Suprapubic skin (tissue), 4 donors: Measurements from ENCODE around the gene PACS2. TPM values are rescaled to one million over a fixed set of nuclear protein-coding genes. Genes with fewer than 3 reads are reported as not detected.

Experiments used
- DNase-seq, 2 donors: peaks; one replicate each; pipeline ENCODE4 v3.0.0-alpha.2; 2019; ENCODE audit warnings: low spot score in 2 of 2
- H3K27ac ChIP-seq: fragments of 200-600 bp; sonication (generic); one replicate; pipeline ENCODE4 v1.5.1; 2019
- H3K27me3 ChIP-seq: fragments of 200-600 bp; sonication (generic); one replicate; pipeline ENCODE4 v1.5.1; 2019
- H3K36me3 ChIP-seq: fragments of 200-600 bp; sonication (generic); one replicate; pipeline ENCODE4 v1.5.1; 2019
- H3K4me1 ChIP-seq: fragments of 200-600 bp; sonication (generic); one replicate; pipeline ENCODE4 v1.5.1; 2019
- H3K4me3 ChIP-seq: fragments of 200-600 bp; sonication (generic); one replicate; pipeline ENCODE4 v1.5.1; 2019; ENCODE audit warnings: mild to moderate bottlenecking
- H3K9me3 ChIP-seq: fragments of 200-600 bp; sonication (generic); one replicate; pipeline ENCODE4 v1.5.1; 2019
- CTCF ChIP-seq, 2 donors: fragments of 200-600 bp in 1 of 2; fragments of 450-650 bp in 1 of 2; sonication (generic) in 1 of 2; IDR thresholded peaks; one replicate each; pipeline ENCODE4 v1.5.1; 2016 to 2019; ENCODE audit warnings: antibody characterized with exemption in 2 of 2, mild to moderate bottlenecking in 1 of 2, moderate library complexity in 1 of 2
- EP300 ChIP-seq: sonication (generic); formaldehyde crosslinking; IDR thresholded peaks from one replicate; pipeline ENCODE4 v1.6.1; 2017; ENCODE audit warnings: antibody characterized with exemption
- POLR2A ChIP-seq, 2 donors: fragments of 450-650 bp; IDR thresholded peaks; one replicate each; pipeline ENCODE4 v1.6.1; 2017; ENCODE audit warnings: antibody characterized with exemption in 2 of 2, mild to moderate bottlenecking in 2 of 2, moderate library complexity in 2 of 2
- POLR2AphosphoS5 ChIP-seq, 3 donors: sonication (generic); formaldehyde crosslinking; IDR thresholded peaks; one replicate each; pipeline ENCODE4 v1.6.1; 2017; ENCODE audit warnings: antibody characterized with exemption in 3 of 3
- WGBS: methylation state at CpG from one replicate; pipeline ENCODE4 v1.1.5; 2018; 5-methylcytosine and 5-hydroxymethylcytosine counted together
- total RNA-seq, 4 donors: library from RNA; depleted of rRNA; stranded (reverse); fragments of >200 nt; gene quantifications; one replicate each; pipeline ENCODE4 v1.1.0, GENCODE V29; 2016

The PACS2 gene
- total RNA-seq, 4 donors from 2014 or later = 41.9 to 100 (median 66.6) TPM

GRCh38 chr14:105312973-105313372 is 1.6 kb upstream of the PACS2 start:
- Histone ChIP-seq H3K27ac (peak overlapping the region; percentile 79), H3K4me1 (peaks cover 42% of the 10 kb centered on the region), H3K36me3 (no peaks in the 10 kb centered on the region), H3K27me3 (no peaks in the 10 kb centered on the region), H3K4me3 (no peak overlapping the region), H3K9me3 (no peaks in the 10 kb centered on the region)
- DNase-seq = no peak
- 78% methylated on average over 13 of the region's 13 CpGs for WGBS
- TF ChIP-seq CTCF (IDR thresholded peaks at IDR 0.05) (no peak), POLR2AphosphoS5 (IDR thresholded peaks at IDR 0.05) (no peak), EP300 (no peak), POLR2A (IDR thresholded peaks at IDR 0.05) (no peak)

DNA sequence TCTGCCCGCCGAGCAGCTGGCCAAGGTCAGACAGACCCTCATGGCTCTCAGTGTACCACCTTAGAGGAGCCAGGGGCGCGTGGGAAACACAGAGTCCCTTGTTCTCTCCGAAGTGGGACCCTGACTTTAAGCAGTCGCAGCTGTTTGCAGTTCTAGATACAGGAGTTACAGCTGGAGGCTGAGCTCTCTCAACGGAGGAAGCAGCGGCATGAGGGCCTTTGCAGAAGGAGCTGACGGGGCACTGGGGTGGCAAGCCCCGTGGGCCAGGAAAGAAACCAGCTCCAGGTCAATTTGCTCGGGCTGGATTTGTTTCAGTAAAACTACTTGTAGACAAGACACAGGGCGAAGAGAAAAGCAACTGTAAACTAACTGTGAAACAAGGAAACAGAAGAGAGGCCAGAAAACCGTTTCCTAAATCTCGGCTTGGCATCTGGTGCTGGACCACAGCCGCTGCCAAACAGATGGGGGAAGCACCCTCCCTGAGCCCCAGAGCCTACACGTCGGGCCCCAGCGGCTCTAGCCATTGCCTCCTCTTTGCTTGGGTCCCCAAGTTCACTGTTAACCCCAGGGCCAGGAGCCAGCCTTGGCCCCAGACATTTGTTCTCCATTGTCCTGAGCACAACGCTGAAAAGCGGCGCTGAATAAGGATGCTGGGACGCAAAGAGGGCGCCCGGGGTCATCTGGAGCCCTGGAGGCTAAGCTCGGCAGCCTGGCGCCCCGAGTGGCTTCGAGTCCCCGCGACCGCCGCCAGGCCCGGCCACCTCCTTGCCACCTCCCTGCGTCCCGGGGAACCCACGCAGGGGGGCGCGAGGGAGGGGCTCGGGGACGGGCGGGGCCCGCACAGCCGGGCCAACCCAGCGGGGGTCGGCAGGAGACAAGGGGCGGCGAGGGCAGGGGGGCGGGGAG is 914 bp upstream of the PACS2 start:
- Histone ChIP-seq H3K27me3 (no peaks in the 10 kb centered on the region), H3K9me3 (no peaks in the 10 kb centered on the region), H3K4me1 (peaks cover 45% of the 10 kb centered on the region), H3K27ac (peak overlapping the region; percentile 79), H3K36me3 (no peaks in the 10 kb centered on the region), H3K4me3 (peak overlapping the region; percentile 61)
- TF ChIP-seq CTCF (IDR thresholded peaks at IDR 0.05) = no peak
- no peak for TF ChIP-seq EP300
- TF ChIP-seq POLR2AphosphoS5 (IDR thresholded peaks at IDR 0.05) = no peak
- no peak for TF ChIP-seq POLR2A (IDR thresholded peaks at IDR 0.05)
- DNase-seq = no peak
- 39% methylated on average over 18 of the region's 48 CpGs for WGBS

DNA sequence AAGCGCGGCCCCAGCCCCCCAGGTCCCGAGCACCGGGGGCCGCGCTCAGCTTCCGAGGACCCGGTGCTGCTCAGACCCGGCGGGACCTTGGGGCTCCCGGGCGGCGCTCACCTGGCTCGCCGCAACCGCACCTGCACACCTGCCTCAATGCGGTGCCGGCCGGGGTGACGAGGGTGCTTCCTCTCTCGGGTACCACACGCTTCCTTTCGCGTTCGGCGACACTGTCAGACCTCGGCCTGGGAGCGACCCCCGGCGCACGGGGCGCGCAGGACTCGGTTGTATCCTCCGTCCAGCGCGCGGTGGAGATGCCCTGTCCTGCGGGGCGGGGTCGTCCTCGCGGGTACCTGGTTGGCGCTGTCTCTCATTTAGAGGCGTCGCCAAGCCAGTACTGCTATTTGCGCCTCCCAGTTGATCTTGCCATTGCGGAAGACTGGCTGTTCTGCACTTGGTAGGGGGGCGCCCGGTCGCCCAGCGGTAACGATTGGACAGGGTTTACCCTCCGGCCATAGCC is 718 bp downstream of the PACS2 start:
- DNase-seq = no peak
- Histone ChIP-seq H3K9me3 (no peaks in the 10 kb centered on the region), H3K27me3 (no peaks in the 10 kb centered on the region), H3K4me3 (peak overlapping the region; percentile 82), H3K27ac (peak overlapping the region; percentile 70), H3K4me1 (peaks cover 45% of the 10 kb centered on the region), H3K36me3 (no peaks in the 10 kb centered on the region)
- TF ChIP-seq POLR2AphosphoS5 (IDR thresholded peaks at IDR 0.05) = no peak
- no peak for TF ChIP-seq CTCF (IDR thresholded peaks at IDR 0.05)
- no peak for TF ChIP-seq EP300
- TF ChIP-seq POLR2A (IDR thresholded peaks at IDR 0.05) = no peak
- WGBS = 1% methylated on average over 34 of the region's 54 CpGs

DNA sequence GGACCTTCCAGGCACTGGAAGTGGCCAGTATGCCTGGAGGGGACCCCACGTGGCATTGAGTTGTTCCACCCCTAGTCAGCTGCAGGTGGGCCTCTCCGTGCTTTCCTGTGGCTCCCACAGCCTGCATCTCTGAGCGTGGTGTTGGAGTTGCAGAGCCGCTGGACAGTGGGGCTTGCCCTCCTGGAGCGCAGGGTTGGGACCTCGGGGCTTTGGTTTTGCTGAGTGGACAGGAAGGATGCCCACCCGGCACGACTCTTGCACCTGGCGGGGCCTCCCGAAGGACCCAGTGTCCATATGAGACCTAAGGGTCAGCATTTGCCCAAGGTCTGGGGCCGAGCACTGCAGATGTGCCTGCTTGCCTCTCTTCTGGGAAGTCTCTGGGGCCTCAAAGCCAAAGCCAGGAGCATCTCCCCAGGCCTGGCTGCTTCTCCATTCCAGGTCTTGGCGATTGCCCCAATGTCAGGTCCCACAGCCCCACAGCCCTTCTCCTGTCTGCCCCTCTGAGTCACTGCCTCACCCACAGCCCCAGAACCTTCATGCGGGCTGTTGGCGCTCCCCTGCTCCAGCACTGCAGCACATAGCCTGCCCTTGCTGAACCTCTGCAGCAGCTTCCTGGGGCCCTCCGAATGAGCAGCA is 1.5 kb downstream of the PACS2 start:
- WGBS = 72% methylated on average over 6 of the region's 15 CpGs
- Histone ChIP-seq H3K27ac (no peak overlapping the region), H3K4me1 (peaks cover 45% of the 10 kb centered on the region), H3K36me3 (no peaks in the 10 kb centered on the region), H3K9me3 (no peaks in the 10 kb centered on the region), H3K4me3 (peak overlapping the region; percentile 82), H3K27me3 (no peaks in the 10 kb centered on the region)
- TF ChIP-seq EP300 (no peak), CTCF (IDR thresholded peaks at IDR 0.05) (no peak), POLR2AphosphoS5 (IDR thresholded peaks at IDR 0.05) (no peak), POLR2A (IDR thresholded peaks at IDR 0.05) (no peak)
- DNase-seq = no peak

- 81% methylated on average over 10 of the region's 10 CpGs for WGBS
Measured at GRCh38 chr14:105316577-105316941, 2.0 kb downstream of the PACS2 start.

More at GRCh38 chr14:105316577-105316941, 2.0 kb downstream of the PACS2 start:
- TF ChIP-seq EP300 (no peak), CTCF (IDR thresholded peaks at IDR 0.05) (no peak), POLR2A (IDR thresholded peaks at IDR 0.05) (no peak), POLR2AphosphoS5 (IDR thresholded peaks at IDR 0.05) (no peak)
- H3K9me3 ChIP-seq = no peaks in the 10 kb centered on the region
- H3K27me3 ChIP-seq = no peaks in the 10 kb centered on the region
- H3K4me1 ChIP-seq = peaks cover 45% of the 10 kb centered on the region
- peak overlapping the region; percentile 54 for H3K27ac ChIP-seq
- DNase-seq = no peak
- H3K4me3 ChIP-seq = peak overlapping the region; percentile 82
- no peaks in the 10 kb centered on the region for H3K36me3 ChIP-seq
